Measurements from ENCODE around the gene LIPC.

- TF ChIP-seq KLF16 (tag by site-specific recombination; IDR thresholded peaks at IDR 0.05), result no peak
- TF ChIP-seq BCL11A (tag by site-specific recombination; IDR thresholded peaks at IDR 0.05; ENCODE audit: low read depth), result no peak
Measured at GRCh38 chr15:58483376-58483775, 51.6 kb downstream of the LIPC start.

All from HEK293 (cell line).